Measurements from ENCODE around the gene MTARC2. TPM values are rescaled to one million over a fixed set of nuclear protein-coding genes. Genes with fewer than 3 reads are reported as not detected.

Gene MTARC2
- total RNA-seq, 1 donor from 2014 or later, result 56.6 TPM

GRCh38 chr1:220791956-220792355 is 43.8 kb downstream of the MTARC2 start:
- no peak for TF ChIP-seq CTCF (IDR thresholded peaks at IDR 0.05)
- H3K9me3 ChIP-seq, result no peaks in the 10 kb centered on the region
- no peak overlapping the region for H3K4me3 ChIP-seq
- H3K4me1 ChIP-seq, result peaks cover 48% of the 10 kb centered on the region
- no peaks in the 10 kb centered on the region for H3K36me3 ChIP-seq
- DNase-seq, result no peak
- H3K27ac ChIP-seq, result peak overlapping the region; percentile 42
- no peaks in the 10 kb centered on the region for H3K27me3 ChIP-seq (ENCODE audit: low read depth)
- peak in 1 of 2 donors; percentile 21 for ATAC-seq
- intact Hi-C loops (cut with DNase I), result no loop called here

- Histone ChIP-seq H3K27ac (no peak overlapping the region), H3K36me3 (peaks cover 26% of the 10 kb centered on the region), H3K4me3 (no peak overlapping the region), H3K27me3 (ENCODE audit: low read depth) (no peaks in the 10 kb centered on the region), H3K9me3 (no peaks in the 10 kb centered on the region), H3K4me1 (peaks cover 10% of the 10 kb centered on the region)
- ATAC-seq (no peak), DNase-seq (no peak)
- no peak for TF ChIP-seq CTCF (IDR thresholded peaks at IDR 0.05)
- intact Hi-C loops (cut with DNase I), result no loop called here
These were observed 48.4 kb downstream of the MTARC2 start for GRCh38 chr1:220796530-220796929.

- Histone ChIP-seq H3K4me3 (no peak overlapping the region), H3K9me3 (no peaks in the 10 kb centered on the region), H3K4me1 (peaks cover 5% of the 10 kb centered on the region), H3K27ac (no peak overlapping the region), H3K36me3 (peaks cover 30% of the 10 kb centered on the region), H3K27me3 (ENCODE audit: low read depth) (no peaks in the 10 kb centered on the region)
- ATAC-seq (no peak), DNase-seq (no peak)
- intact Hi-C loops (cut with DNase I), result no loop called here
- TF ChIP-seq CTCF (IDR thresholded peaks at IDR 0.05), result no peak
These were observed 48.9 kb downstream of the MTARC2 start for GRCh38 chr1:220797044-220797443.

GRCh38 chr1:220797553-220797952 is 49.4 kb downstream of the MTARC2 start:
- Histone ChIP-seq H3K4me1 (no peaks in the 10 kb centered on the region), H3K9me3 (no peaks in the 10 kb centered on the region), H3K27ac (no peak overlapping the region), H3K4me3 (no peak overlapping the region), H3K27me3 (ENCODE audit: low read depth) (no peaks in the 10 kb centered on the region), H3K36me3 (peaks cover 30% of the 10 kb centered on the region)
- DNase-seq (no peak), ATAC-seq (no peak)
- intact Hi-C loops (cut with DNase I), result no loop called here
- no peak for TF ChIP-seq CTCF (IDR thresholded peaks at IDR 0.05)

- ATAC-seq, result no peak
- intact Hi-C loops (cut with DNase I), result no loop called here
- peaks cover 30% of the 10 kb centered on the region for H3K36me3 ChIP-seq
- no peak overlapping the region for H3K27ac ChIP-seq
- DNase-seq, result no peak
- no peak for TF ChIP-seq CTCF (IDR thresholded peaks at IDR 0.05)
- H3K4me3 ChIP-seq, result no peak overlapping the region
- H3K4me1 ChIP-seq, result no peaks in the 10 kb centered on the region
- H3K9me3 ChIP-seq, result no peaks in the 10 kb centered on the region
- H3K27me3 ChIP-seq (ENCODE audit: low read depth), result no peaks in the 10 kb centered on the region
These were observed 50.2 kb downstream of the MTARC2 start for GRCh38 chr1:220798338-220798737.

- no peak for ATAC-seq
- Histone ChIP-seq H3K27me3 (ENCODE audit: low read depth) (no peaks in the 10 kb centered on the region), H3K4me1 (no peaks in the 10 kb centered on the region), H3K27ac (no peak overlapping the region), H3K4me3 (no peak overlapping the region), H3K36me3 (peaks cover 31% of the 10 kb centered on the region), H3K9me3 (no peaks in the 10 kb centered on the region)
- intact Hi-C loops (cut with DNase I), result no loop called here
- DNase-seq, result no peak
- no peak for TF ChIP-seq CTCF (IDR thresholded peaks at IDR 0.05)
These were observed 52.1 kb downstream of the MTARC2 start for GRCh38 chr1:220800262-220800661.

Data from lower lobe of right lung (tissue), 2 donors.